Measurements from ENCODE around the gene ESRRA. TPM values are rescaled to one million over a fixed set of nuclear protein-coding genes. Genes with fewer than 3 reads are reported as not detected.

The ESRRA gene
- total and polyA plus RNA-seq, 2 experiments from 2014 or later, result 48.8 to 77.0 TPM

DNA sequence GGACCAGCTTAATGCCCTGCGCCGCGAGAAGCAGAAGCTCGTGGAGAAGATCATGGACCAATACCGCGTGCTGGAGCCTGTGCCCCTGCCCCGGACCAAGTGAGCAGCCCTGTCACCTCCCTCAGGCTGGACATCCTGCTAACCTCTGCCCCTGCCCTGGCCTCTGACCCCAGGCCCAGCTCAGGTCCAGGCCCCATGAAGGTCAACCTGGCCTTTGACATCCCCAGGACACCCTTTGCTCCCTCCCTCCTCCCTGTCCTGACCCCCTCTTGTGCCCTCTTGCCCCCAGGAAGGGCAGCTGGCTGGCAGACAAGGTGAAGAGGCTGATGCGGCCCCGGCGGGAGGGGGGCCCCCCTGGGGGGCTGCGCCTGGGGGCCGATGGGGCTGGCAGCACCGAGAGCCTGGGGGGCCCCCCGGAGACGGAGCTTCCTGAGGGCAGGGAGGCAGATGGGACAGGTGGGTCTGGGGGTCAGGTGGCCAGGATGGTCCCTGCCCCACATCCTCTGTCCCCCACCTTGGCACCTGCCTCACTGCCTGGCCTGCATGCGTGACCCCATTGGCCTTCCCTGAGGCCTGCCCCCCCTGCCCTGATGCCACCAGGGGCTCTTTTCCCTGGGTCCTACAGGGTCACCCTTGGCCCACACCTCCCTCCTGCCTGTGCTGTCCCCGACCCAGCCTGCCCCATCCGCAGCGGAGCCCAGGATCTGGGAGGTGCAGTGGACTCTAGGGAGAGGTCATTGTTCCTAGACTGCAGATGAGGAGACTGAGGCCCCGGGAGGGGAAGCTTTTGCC lies 48.6 kb downstream of the ESRRA start:
- H3K4me1 ChIP-seq (ENCODE audit: low read depth), result peaks cover 22% of the 10 kb centered on the region
- no peak for DNase-seq (ENCODE audit: low read depth in 1 of 2, low spot score in 1 of 2)
- no peaks in the 10 kb centered on the region for H3K9me3 ChIP-seq (ENCODE audit: low read depth)
- H3K27me3 ChIP-seq, result no peaks in the 10 kb centered on the region
- no peak overlapping the region for H3K4me3 ChIP-seq
- H3K36me3 ChIP-seq, result no peaks in the 10 kb centered on the region
- H3K27ac ChIP-seq, result no peak overlapping the region
- TF ChIP-seq, protein P1, sequence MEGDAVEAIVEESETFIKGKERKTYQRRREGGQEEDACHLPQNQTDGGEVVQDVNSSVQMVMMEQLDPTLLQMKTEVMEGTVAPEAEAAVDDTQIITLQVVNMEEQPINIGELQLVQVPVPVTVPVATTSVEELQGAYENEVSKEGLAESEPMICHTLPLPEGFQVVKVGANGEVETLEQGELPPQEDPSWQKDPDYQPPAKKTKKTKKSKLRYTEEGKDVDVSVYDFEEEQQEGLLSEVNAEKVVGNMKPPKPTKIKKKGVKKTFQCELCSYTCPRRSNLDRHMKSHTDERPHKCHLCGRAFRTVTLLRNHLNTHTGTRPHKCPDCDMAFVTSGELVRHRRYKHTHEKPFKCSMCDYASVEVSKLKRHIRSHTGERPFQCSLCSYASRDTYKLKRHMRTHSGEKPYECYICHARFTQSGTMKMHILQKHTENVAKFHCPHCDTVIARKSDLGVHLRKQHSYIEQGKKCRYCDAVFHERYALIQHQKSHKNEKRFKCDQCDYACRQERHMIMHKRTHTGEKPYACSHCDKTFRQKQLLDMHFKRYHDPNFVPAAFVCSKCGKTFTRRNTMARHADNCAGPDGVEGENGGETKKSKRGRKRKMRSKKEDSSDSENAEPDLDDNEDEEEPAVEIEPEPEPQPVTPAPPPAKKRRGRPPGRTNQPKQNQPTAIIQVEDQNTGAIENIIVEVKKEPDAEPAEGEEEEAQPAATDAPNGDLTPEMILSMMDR (IDR thresholded peaks at IDR 0.05; ENCODE audit: low read depth, low read length), result no peak

DNA sequence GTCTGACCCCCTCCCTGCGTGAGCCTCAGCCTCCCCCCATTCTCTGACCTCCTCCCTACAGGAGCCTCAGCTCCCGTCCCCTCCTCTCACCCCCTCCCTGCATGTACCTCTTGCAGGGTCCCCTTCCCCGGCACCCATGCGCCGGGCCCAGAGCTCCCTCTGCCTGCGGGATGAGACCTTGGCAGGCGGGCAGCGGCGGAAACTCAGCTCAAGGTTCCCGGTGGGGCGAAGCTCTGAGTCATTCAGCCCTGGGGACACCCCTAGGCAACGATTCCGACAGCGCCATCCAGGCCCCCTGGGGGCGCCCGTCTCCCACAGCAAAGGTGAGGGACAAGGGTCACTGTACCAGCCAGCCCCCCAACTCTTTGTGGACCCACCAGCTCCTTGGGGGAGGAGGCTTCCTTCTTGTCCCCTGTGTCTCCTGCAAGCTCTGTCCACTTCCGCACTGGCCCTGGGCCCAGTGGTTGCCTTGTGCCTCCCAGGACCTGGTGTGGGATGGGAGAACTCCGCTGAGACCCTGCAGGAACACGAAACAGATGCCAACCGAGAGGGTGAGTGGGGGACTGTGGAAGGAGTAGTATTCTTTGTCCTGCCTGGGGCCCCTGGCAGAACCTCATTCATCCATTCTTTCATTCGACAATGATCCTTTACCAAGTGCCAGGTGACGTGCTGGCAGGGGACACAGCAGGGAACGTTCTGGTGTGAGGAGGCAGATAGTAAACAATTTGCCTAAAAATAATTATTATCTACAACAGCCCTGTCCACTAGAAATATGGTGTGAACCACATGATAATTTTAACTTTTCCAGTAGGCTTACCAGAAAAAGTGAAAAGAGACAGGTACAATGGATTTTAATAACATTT lies 50.0 kb downstream of the ESRRA start:
- Histone ChIP-seq H3K4me3 (no peak overlapping the region), H3K27me3 (no peaks in the 10 kb centered on the region), H3K27ac (peak overlapping the region; percentile 18), H3K36me3 (no peaks in the 10 kb centered on the region), H3K4me1 (ENCODE audit: low read depth) (peaks cover 22% of the 10 kb centered on the region), H3K9me3 (ENCODE audit: low read depth) (no peaks in the 10 kb centered on the region)
- DNase-seq (ENCODE audit: low read depth in 1 of 2, low spot score in 1 of 2), result peak; percentile 83 to 84
- TF ChIP-seq, protein P1 (IDR thresholded peaks at IDR 0.05; ENCODE audit: low read depth, low read length), result peak; percentile 89

DNA sequence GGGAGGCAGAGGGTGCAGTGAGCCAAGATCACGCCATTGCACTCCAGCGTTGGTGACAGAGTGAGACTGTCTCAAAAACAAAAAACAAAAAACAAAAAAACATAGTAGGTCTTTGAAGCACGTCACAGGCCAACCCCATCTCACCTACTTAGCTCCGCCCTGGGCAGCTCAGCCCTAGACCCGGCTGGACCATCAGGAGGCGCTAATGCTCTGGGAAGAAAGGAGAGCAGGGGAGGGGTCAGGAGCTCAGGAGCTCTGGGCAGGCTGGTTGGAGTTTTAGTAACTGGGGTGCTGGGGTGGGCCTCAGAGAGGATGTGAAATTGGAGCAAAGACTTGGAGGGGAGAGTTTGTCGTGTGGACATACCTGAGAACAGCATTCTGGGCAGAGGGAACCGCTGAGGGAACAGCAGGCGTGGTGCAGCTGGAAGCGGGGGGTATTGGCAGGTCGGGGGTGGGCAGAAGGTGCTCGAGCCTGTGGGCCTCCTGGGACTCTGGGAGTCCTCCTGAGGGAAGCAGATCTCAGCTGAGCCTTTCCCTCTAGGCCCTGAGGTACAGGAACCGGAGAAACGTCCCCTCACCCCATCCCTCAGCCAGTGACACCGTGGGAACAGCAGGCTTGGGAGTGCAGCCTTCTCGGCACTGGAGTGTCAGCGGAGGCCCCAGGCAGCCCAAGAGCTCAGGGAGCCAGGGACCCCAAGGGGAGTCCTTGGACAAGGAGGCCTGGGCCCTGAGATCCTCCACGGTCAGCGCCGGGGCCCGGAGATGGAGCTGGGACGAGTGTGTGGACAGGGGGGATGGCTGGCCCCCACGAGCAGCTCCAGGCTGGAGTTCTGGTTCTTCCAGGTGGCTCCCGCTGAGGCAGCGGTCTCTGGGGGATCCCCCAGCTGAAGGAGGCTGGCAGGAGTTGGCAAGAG lies 51.4 kb downstream of the ESRRA start:
- no peak overlapping the region for H3K4me3 ChIP-seq
- H3K9me3 ChIP-seq (ENCODE audit: low read depth), result no peaks in the 10 kb centered on the region
- H3K27me3 ChIP-seq, result no peaks in the 10 kb centered on the region
- H3K4me1 ChIP-seq (ENCODE audit: low read depth), result peaks cover 22% of the 10 kb centered on the region
- H3K36me3 ChIP-seq, result peaks cover 3% of the 10 kb centered on the region
- peak; percentile 54 to 84 for DNase-seq (ENCODE audit: low read depth in 1 of 2, low spot score in 1 of 2)
- peak overlapping the region; percentile 34 for H3K27ac ChIP-seq
- TF ChIP-seq, protein P1 (IDR thresholded peaks at IDR 0.05; ENCODE audit: low read depth, low read length), result peak; percentile 47

DNA sequence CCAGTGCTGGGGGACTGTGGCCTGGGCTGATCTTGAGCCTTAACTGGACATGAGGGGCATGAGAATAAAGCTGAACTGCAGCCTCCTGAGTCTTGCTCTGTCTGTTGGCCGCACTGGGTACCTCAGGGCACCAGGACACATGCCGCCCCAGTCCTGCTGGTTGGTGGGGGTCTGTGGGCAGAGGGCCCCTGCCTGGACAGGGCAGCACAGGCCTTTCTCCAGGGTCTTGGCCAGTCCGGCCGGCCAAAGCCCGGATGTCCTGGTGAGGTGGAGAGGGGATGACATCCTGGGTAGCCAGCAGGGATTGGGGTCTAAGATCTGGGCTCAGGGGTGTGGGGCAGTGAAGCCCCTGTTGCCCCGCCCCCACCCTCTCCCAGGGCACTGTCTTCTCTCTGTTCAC lies 52.1 kb downstream of the ESRRA start:
- H3K27ac ChIP-seq, result peak overlapping the region; percentile 34
- peaks cover 3% of the 10 kb centered on the region for H3K36me3 ChIP-seq
- no peak for DNase-seq (ENCODE audit: low read depth in 1 of 2, low spot score in 1 of 2)
- peaks cover 22% of the 10 kb centered on the region for H3K4me1 ChIP-seq (ENCODE audit: low read depth)
- no peaks in the 10 kb centered on the region for H3K27me3 ChIP-seq
- H3K9me3 ChIP-seq (ENCODE audit: low read depth), result no peaks in the 10 kb centered on the region
- no peak overlapping the region for H3K4me3 ChIP-seq
- TF ChIP-seq, protein P1 (IDR thresholded peaks at IDR 0.05; ENCODE audit: low read depth, low read length), result no peak

Data from cardiac muscle cell (in vitro differentiated cells and primary cell).